Motor neuron (in vitro differentiated cells): ENCODE data around the gene ATP6AP2. TPM values are rescaled to one million over a fixed set of nuclear protein-coding genes. Genes with fewer than 3 reads are reported as not detected.
"Not testable (repeated sequence)": the region's sequence is repeated elsewhere in the genome, so short reads cannot be mapped to it uniquely, and the experiment has no call there.

Experiments used
- ATAC-seq, 8 experiments: fragments of 200-7000 bp; cut with Tn5 transposase; replicated peaks in 6 of 8; 2 replicates each; pipeline ENCODE4 v1.8.0; 2021; ENCODE audit warnings: mild to moderate bottlenecking in 8 of 8, moderate library complexity in 8 of 8
- H3K27ac ChIP-seq, 2 donors: fragments of 250-450 bp; sonication (Bioruptor Pico); 2 replicates each; pipeline ENCODE4 v1.9.0; 2021; ENCODE audit warnings: antibody characterized with exemption in 2 of 2, mild to moderate bottlenecking in 2 of 2, moderate library complexity in 1 of 2
- H3K4me1 ChIP-seq, 2 donors: fragments of 250-450 bp; sonication (Bioruptor Pico); replicated peaks in 1 of 2; 2 replicates each; pipeline ENCODE4 v1.6.1; 2021; ENCODE audit warnings: antibody characterized with exemption in 2 of 2, mild to moderate bottlenecking in 2 of 2, moderate library complexity in 1 of 2
- H3K4me3 ChIP-seq, 5 donors: fragments of 250-450 bp; sonication (Bioruptor Pico); 2 replicates each; pipeline ENCODE4 v1.9.0; 2021; ENCODE audit warnings: antibody characterized with exemption in 5 of 5, mild to moderate bottlenecking in 5 of 5, moderate library complexity in 4 of 5
- WGBS, 10 experiments: fragments of 450-650 bp; shearing (Covaris generic); methylation state at CpG; one replicate each; pipeline ENCODE4 v1.0.0; 2022; 5-methylcytosine and 5-hydroxymethylcytosine counted together
- in situ Hi-C, 9 experiments: fragments of 400-800 bp; cut with MboI; loops; one replicate each; pipeline ENCODE4 v1.15.0; 2021; ENCODE audit warnings: low sequenced_read_pairs in 9 of 9, low pct_unique_long_range_greater_than_20kb in 2 of 9; ENCODE audit not compliant: unreplicated experiment in 9 of 9
- total RNA-seq, 8 experiments: library from RNA; unstranded; fragments of 300-600 nt; gene quantifications; 2 replicates each; pipeline versions ENCODE4 v1.2.3 to v1.2.4, GENCODE V29; 2022

Gene ATP6AP2
- total RNA-seq, 8 experiments from 2014 or later, result 41.7 to 167 (median 78.2) TPM

GRCh38 chrX:40579900-40580536 lies 752 bp upstream of the ATP6AP2 start:
- Histone ChIP-seq H3K27ac (peak overlapping the region; percentile 68 to 88), H3K4me3 (peak overlapping the region; percentile 42 to 99 (median 86)), H3K4me1 (peaks cover 3 to 7% of the 10 kb centered on the region in 2 donors)
- no peak for ATAC-seq
- 0 to 31% (median 25%) methylated on average over 1 to 9 of the region's 12 CpGs; no CpG with 5 or more reads in 5 of the 10 experiments for WGBS, 10 experiments
- in situ Hi-C loops, result no loop called here

DNA sequence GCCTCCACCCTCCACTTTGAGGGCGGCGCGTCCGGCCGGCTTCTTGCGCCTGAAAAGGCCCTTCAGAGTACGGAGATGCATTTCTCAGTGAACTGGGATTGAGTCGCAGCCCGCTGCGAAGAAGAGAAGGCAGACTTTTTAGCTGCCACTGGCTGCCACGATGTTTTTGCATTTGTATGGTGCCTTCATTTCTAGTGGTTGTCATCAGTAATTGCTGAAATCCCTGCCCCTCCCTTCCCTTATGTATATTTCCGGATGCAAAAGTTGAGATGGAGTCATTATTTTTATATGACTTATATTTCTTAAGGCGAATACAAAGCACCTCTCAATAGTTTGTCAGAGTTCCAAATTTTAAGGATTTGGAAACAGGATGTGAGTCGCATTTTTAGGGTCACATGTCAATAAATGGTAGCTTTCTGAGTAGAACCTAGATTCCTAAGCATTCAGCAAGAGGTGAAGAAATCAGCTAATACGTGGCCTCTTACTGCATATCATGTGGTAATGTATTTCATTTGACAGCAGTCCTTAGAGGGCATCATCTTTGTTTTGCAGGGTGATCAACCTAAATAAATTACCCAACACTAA lies 658 bp downstream of the ATP6AP2 start:
- in situ Hi-C loops, result no loop called here
- Histone ChIP-seq H3K27ac (peak overlapping the region; percentile 88 to 92), H3K4me3 (peak overlapping the region; percentile 42 to 99 (median 86)), H3K4me1 (peaks cover 3 to 7% of the 10 kb centered on the region in 2 donors)
- WGBS, 10 experiments, result 0 to 42% (median 7%) methylated on average over 1 to 8 of the region's 15 CpGs; no CpG with 5 or more reads in 4 of the 10 experiments
- ATAC-seq, result no peak

DNA sequence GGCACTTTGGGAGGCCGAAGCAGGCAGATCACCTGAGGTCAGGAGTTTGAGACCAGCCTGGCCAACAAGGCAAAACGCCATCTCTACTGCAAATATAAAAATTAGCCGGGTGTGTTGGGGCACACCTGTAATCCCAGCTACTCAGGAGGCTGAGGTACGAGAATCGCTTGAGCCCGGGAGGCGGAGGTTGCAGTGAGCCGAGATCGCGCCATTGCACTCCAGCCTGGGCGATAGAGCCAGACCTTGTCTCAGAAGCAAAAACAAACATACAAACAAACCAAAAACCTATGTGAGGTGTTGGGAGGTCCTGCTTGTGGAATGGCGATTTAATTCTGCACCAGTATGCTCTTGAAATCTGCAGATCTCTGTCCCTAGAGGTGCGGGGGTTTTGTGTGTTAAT lies 1.4 kb downstream of the ATP6AP2 start:
- H3K4me1 ChIP-seq, H3K27ac ChIP-seq, in situ Hi-C loops, ATAC-seq: not testable (repeated sequence)
- 80 to 100% (median 83%) methylated on average over 2 to 8 of the region's 13 CpGs; no CpG with 5 or more reads in 5 of the 10 experiments for WGBS, 10 experiments
- H3K4me3 ChIP-seq, result peak overlapping the region in 3 of 5 donors; percentile 42 to 99 (median 95)

GRCh38 chrX:40582811-40583210 lies 2.0 kb downstream of the ATP6AP2 start:
- no peak overlapping the region for H3K4me3 ChIP-seq
- WGBS, 10 experiments, result 58 to 80% (median 80%) methylated on average over 2 of the region's 2 CpGs; no CpG with 5 or more reads in 7 of the 10 experiments
- in situ Hi-C loops, result no loop called here

GRCh38 chrX:40587623-40588022 lies 6.9 kb downstream of the ATP6AP2 start:
- in situ Hi-C loops, ATAC-seq, H3K4me1 ChIP-seq, H3K4me3 ChIP-seq, H3K27ac ChIP-seq: not testable (repeated sequence)
- WGBS, 10 experiments, result 20 to 75% methylated on average over 1 of the region's 1 CpG; no CpG with 5 or more reads in 8 of the 10 experiments

More at GRCh38 chrX:40582811-40583210, 2.0 kb downstream of the ATP6AP2 start:
- H3K4me1 ChIP-seq, result peaks cover 3 to 7% of the 10 kb centered on the region in 2 donors
- ATAC-seq, result no peak
- H3K27ac ChIP-seq, result no peak overlapping the region

GRCh38 chrX:40589616-40590321 lies 9.0 kb downstream of the ATP6AP2 start:
- ATAC-seq, H3K4me1 ChIP-seq, H3K4me3 ChIP-seq, H3K27ac ChIP-seq, in situ Hi-C loops: not testable (repeated sequence)
- 80 to 100% (median 88%) methylated on average over 1 to 4 of the region's 6 CpGs; no CpG with 5 or more reads in 7 of the 10 experiments for WGBS, 10 experiments

GRCh38 chrX:40603446-40603845 lies 22.7 kb downstream of the ATP6AP2 start:
- H3K4me3 ChIP-seq, result no peak overlapping the region
- no peaks in the 10 kb centered on the region for H3K4me1 ChIP-seq
- ATAC-seq, result no peak
- in situ Hi-C loops, result no loop called here
- WGBS, 10 experiments, result 82 to 92% (median 90%) methylated on average over 2 to 6 of the region's 6 CpGs; no CpG with 5 or more reads in 7 of the 10 experiments
- H3K27ac ChIP-seq, result no peak overlapping the region

GRCh38 chrX:40607381-40607780 lies 26.6 kb downstream of the ATP6AP2 start:
- Histone ChIP-seq H3K4me1 (no peaks in the 10 kb centered on the region), H3K4me3 (no peak overlapping the region), H3K27ac (no peak overlapping the region)
- in situ Hi-C loops, result no loop called here
- WGBS, 10 experiments, result 45 to 100% (median 83%) methylated on average over 1 to 3 of the region's 3 CpGs; no CpG with 5 or more reads in 7 of the 10 experiments
- ATAC-seq, result no peak

DNA sequence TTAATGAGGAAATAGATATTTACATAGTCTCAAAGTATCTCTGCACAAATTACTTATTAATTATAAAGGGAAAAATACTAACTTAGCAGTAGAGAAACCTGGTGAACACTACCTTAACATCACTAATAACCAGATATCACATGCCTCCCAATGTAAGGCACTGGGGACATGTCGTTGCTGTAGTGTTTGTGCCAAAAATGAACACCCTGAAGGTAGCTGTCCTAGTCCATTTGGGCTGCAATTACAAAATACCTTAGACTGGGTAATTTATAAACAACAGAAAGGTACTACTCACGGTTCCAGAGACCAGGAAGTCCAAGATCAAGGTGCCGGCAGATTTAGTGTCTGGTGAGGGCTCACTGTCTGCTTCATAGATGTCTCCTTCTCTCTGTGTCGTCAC lies 31.7 kb downstream of the ATP6AP2 start:
- 0 to 66% methylated on average over 1 to 3 of the region's 4 CpGs; no CpG with 5 or more reads in 8 of the 10 experiments for WGBS, 10 experiments
- no peak overlapping the region for H3K4me3 ChIP-seq
- H3K27ac ChIP-seq, result no peak overlapping the region
- in situ Hi-C loops, result no loop called here
- H3K4me1 ChIP-seq, result no peaks in the 10 kb centered on the region
- no peak for ATAC-seq

DNA sequence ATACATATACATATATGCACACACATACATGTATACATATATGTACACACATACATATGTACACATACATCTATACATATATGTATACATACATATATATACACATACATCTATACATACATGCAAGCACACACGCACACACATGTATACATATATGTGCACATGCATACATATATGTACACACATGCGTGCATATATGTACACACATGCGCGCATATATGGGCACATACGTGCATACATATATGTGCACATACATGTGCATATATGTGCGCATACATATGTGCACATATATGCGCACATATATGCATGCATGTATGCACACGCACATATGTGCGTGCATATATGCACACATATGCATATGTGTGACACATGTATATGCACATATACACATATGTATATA lies 35.2 kb downstream of the ATP6AP2 start:
- H3K4me1 ChIP-seq, result no peaks in the 10 kb centered on the region
- in situ Hi-C loops, result no loop called here
- ATAC-seq, result no peak
- no peak overlapping the region for H3K4me3 ChIP-seq
- WGBS, 10 experiments, result 74% methylated on average over 6 of the region's 9 CpGs; no CpG with 5 or more reads in 9 of the 10 experiments
- no peak overlapping the region for H3K27ac ChIP-seq

DNA sequence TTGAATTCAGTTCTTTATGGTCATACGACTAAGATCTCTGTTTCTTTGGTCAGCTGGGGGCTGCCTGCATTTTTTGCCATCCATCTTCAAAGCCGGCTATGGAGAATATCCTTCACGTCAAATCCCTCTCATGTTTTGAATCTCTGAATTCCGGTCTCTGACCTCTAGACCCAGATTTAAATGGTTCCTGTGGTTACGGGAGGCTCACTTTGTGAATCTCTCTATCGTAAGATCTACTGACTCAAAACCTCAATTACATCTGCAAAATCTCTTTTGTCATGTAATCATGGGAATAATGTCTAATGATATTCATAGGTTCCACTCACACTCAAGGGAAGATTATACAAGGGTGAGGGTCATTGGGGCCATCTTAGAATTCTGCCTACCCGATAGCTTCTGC lies 36.8 kb downstream of the ATP6AP2 start:
- in situ Hi-C loops, result no loop called here
- 37 to 100% (median 61%) methylated on average over 1 to 6 of the region's 7 CpGs; no CpG with 5 or more reads in 5 of the 10 experiments for WGBS, 10 experiments
- ATAC-seq, result no peak
- Histone ChIP-seq H3K4me1 (no peaks in the 10 kb centered on the region), H3K27ac (no peak overlapping the region), H3K4me3 (no peak overlapping the region)

DNA sequence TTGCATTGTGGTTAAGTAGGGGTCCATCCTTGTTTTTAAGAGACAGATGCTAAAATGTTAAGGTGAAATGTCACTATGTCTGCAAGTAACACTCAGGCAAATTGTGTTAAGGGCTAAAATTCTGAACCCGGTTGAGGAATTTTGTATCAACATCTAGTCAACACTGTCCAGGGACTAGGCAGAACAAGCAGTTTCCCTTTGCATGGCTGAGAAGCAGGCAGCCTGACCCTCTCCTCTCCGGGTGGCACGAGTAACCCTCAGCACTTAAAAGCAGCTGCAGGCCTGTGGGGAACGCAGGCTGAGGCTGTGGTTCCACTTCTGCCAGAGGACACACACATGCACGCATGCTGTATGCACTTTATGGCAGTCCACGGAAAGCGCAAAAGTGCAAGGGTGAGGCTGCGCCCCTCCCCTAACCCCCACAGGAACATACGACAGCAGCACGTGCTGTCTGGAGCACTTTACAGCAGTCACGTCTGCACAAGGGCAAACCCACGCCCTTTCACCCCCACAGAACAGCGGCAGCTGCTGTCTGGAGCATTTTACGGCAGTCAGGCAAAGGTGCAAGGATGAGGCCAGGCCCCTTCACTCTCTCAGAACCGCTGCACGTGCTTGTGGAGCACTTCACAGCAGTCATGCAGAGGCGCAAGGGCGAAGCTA lies 41.8 kb downstream of the ATP6AP2 start:
- no peak overlapping the region for H3K27ac ChIP-seq
- H3K4me1 ChIP-seq, result no peaks in the 10 kb centered on the region
- ATAC-seq, result peak in 1 of 8 experiments; percentile 67
- in situ Hi-C loops, result no loop called here
- no peak overlapping the region for H3K4me3 ChIP-seq
- WGBS, 10 experiments, result 72 to 74% methylated on average over 4 to 6 of the region's 18 CpGs; no CpG with 5 or more reads in 8 of the 10 experiments

DNA sequence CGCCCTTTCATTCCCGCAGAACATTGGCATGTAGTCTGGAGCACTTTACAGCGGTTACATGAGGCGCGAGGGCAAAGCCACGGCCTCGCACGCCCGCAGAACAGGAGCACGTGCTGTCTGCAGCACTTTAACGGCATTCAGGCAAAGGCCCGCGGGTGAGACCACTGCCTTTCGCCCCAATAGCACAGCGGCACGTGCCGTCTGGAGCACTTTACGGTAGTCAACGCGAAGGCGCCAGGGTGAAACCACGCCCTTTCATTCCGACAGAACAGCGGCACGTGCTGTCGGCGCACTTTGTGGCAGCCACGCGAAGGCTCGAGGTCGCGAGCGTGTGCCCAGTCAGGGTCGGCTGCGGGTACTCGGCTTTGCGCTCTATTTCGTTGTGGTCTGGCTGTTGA lies 42.4 kb downstream of the ATP6AP2 start, which contains the start of gene MPC1L:
Gene MPC1L, plus strand, starts transcription at position 290 of the 398 bp plus-strand sequence. CDS start 138 bp downstream, outside the sequence.
- no peak for ATAC-seq
- no peak within 1 kb of the TSS for H3K4me3 ChIP-seq
- H3K4me1 ChIP-seq, result no peaks in the 10 kb centered on the region
- WGBS, 10 experiments, result 91 to 93% methylated on average over 6 to 10 of the region's 38 CpGs; no CpG with 5 or more reads in 8 of the 10 experiments
- in situ Hi-C loops, result no loop called here
- no peak within 1 kb of the TSS for H3K27ac ChIP-seq
